Sigmoid colon (tissue), 4 donors: ENCODE data around the gene SERTAD2.

Experiments used
- POLR2A ChIP-seq, 2 donors: fragments of 450-650 bp; IDR thresholded peaks; one replicate each; pipeline ENCODE4 v1.6.1; 2016; ENCODE audit warnings: antibody characterized with exemption in 2 of 2, mild to moderate bottlenecking in 2 of 2, moderate library complexity in 2 of 2
- POLR2AphosphoS5 ChIP-seq, 4 donors: sonication (generic); formaldehyde crosslinking; IDR thresholded peaks; one replicate each; pipeline ENCODE4 v1.6.1; 2017; ENCODE audit warnings: antibody characterized with exemption in 4 of 4
- TF ChIP-seq, protein P1 (sequence below), 4 experiments: fragments of 450-650 bp in 3 of 4; fragments of 200-600 bp in 1 of 4; IDR thresholded peaks; one replicate each; pipeline ENCODE4 v1.5.1; 2016 to 2019; ENCODE audit warnings: antibody characterized with exemption in 4 of 4, mild to moderate bottlenecking in 3 of 4, moderate library complexity in 2 of 4

DNA sequence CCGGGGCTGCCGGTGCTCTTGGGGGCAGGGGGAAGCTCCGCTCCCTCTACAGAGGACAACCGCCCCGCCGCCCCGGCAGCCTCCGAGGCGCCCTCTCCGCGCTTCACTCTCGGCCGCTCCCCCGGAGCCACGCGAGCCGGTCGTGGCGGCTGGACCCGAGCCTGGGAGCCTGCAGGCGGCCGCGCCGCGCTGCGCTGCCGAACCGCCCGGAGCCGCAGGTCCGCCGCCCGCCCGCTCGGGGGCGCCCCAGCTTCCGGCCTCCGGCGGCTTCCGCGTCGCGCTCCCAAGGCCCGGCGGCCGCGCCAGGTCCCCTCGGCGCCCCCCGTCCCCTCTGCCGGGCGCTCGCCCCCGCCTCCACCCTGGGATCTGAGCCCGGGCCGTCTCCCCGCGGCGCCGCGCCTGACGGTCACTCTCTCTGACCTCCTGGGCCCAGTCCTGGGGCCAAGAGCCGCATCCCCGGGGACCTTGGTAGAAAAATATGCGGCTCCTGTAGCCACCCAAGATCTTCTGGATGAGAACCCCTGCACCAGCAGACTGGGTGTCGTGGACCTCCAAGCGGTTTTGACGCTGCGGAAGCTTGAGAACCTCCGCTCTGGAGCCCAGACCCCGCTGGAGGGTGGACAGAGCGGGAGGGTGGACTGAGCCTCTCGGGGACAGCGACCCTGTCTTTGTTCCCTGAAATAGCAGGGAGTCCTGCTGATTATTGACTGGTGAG, 44.3 kb downstream of the SERTAD2 start:
- TF ChIP-seq POLR2AphosphoS5 (IDR thresholded peaks at IDR 0.05) (no peak), POLR2A (IDR thresholded peaks at IDR 0.05) (no peak)
- TF ChIP-seq, protein P1, sequence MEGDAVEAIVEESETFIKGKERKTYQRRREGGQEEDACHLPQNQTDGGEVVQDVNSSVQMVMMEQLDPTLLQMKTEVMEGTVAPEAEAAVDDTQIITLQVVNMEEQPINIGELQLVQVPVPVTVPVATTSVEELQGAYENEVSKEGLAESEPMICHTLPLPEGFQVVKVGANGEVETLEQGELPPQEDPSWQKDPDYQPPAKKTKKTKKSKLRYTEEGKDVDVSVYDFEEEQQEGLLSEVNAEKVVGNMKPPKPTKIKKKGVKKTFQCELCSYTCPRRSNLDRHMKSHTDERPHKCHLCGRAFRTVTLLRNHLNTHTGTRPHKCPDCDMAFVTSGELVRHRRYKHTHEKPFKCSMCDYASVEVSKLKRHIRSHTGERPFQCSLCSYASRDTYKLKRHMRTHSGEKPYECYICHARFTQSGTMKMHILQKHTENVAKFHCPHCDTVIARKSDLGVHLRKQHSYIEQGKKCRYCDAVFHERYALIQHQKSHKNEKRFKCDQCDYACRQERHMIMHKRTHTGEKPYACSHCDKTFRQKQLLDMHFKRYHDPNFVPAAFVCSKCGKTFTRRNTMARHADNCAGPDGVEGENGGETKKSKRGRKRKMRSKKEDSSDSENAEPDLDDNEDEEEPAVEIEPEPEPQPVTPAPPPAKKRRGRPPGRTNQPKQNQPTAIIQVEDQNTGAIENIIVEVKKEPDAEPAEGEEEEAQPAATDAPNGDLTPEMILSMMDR (IDR thresholded peaks at IDR 0.05) = peak in 2 of 4 experiments; percentile 19 to 39
